H1 (cell line): ENCODE measurements around the gene KRT75. TPM values are rescaled to one million over a fixed set of nuclear protein-coding genes. Genes with fewer than 3 reads are reported as not detected.

ENCODE experiments used
- SP1 ChIP-seq: IDR thresholded peaks from 2 replicates; pipeline ENCODE4 v1.6.1; 2011; ENCODE audit warnings: low read depth, low read length
- polyA plus RNA-seq, 7 experiments: library from polyadenylated mRNA; depleted of rRNA in 3 of 7; stranded (reverse) in 5 of 7; unstranded in 2 of 7; fragments of >200 nt in 5 of 7; fragments of 200-250 nt in 2 of 7; gene quantifications; 1 replicate in 5 of 7; 2 replicates in 1 of 7; 4 replicates in 1 of 7; pipeline versions ENCODE4 v1.2.1 to v1.2.3, GENCODE V29; 2011 to 2013; ENCODE audit warnings: missing spikeins in 2 of 7, mixed read lengths in 2 of 7
- total RNA-seq: library from RNA; stranded (reverse); fragmentation: NEBNext Ultra II Directional; extraction: Animal tissue kit (Norgen Biotek cat#: 25700); gene quantifications from 2 replicates; pipeline ENCODE4 v1.2.1, GENCODE V29; 2021
- TF ChIP-seq, protein P1 (sequence below), 3 experiments: IDR thresholded peaks; 1 replicate in 2 of 3; 2 replicates in 1 of 3; pipeline versions ENCODE4 v1.5.1 to v1.6.1; 2011; ENCODE audit warnings: low read length in 3 of 3, mild to moderate bottlenecking in 3 of 3, inconsistent platforms in 2 of 3, low read depth in 1 of 3, moderate library complexity in 1 of 3; ENCODE audit not compliant: insufficient read depth in 1 of 3; ENCODE audit errors: control extremely low read depth in 1 of 3

KRT75 gene
- total and polyA plus RNA-seq, 2 of the 8 experiments (the other 6 are each of a cell fraction or from before 2014, with no cell fraction given) = not detected

DNA sequence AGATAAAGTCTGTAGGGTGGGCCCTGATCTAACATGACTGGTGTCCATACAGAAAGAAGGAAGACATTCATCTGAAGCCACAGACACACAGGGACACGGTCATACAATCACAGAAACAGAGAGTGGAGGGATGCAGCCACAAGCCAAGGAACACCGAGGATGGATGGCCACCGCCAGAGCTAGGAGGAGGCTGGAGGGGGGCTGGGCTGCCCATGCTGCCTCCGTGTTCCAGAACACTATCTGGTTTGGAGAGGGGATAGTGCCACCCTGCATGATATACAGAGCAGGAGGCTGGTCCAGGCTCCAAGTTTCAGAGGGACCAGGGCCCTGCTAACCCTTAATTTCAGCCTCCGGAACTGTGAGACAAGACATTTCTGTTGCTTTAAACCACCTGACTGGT, 8.7 kb downstream of the KRT75 start (continued):
- TF ChIP-seq, protein P1, sequence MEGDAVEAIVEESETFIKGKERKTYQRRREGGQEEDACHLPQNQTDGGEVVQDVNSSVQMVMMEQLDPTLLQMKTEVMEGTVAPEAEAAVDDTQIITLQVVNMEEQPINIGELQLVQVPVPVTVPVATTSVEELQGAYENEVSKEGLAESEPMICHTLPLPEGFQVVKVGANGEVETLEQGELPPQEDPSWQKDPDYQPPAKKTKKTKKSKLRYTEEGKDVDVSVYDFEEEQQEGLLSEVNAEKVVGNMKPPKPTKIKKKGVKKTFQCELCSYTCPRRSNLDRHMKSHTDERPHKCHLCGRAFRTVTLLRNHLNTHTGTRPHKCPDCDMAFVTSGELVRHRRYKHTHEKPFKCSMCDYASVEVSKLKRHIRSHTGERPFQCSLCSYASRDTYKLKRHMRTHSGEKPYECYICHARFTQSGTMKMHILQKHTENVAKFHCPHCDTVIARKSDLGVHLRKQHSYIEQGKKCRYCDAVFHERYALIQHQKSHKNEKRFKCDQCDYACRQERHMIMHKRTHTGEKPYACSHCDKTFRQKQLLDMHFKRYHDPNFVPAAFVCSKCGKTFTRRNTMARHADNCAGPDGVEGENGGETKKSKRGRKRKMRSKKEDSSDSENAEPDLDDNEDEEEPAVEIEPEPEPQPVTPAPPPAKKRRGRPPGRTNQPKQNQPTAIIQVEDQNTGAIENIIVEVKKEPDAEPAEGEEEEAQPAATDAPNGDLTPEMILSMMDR (IDR thresholded peaks at IDR 0.05; ENCODE audit: control extremely low read depth in 1 of 3, insufficient read depth in 1 of 3, low read depth in 1 of 3, low read length in 3 of 3) = no peak
- TF ChIP-seq SP1 = no peak
- TF ChIP-seq, all 59 proteins: peak for 0
